OCI-M2 (cell line): Measurements from ENCODE around the gene TXN.

Experiments
- DNase-seq: peaks from one replicate; lab custom pipeline; 2025; ENCODE audit not compliant: unreplicated experiment; lab: John Stamatoyannopoulos, UW

TXN gene

GRCh38 chr9:110256380-110257096 lies at the start of gene TXN:
TXN (minus strand) TSS chr9:110256507; CDS start chr9:110256435, 72 bp downstream.
- DNase-seq: peak; percentile 49

- no peak for DNase-seq
Measured at GRCh38 chr9:110303133-110303532, 46.8 kb upstream of the TXN start.

- no peak for DNase-seq
Measured at GRCh38 chr9:110298043-110298605, 41.8 kb upstream of the TXN start.

- DNase-seq: no peak
Measured at GRCh38 chr9:110293248-110293647, 36.9 kb upstream of the TXN start.

GRCh38 chr9:110291921-110292557 lies 35.7 kb upstream of the TXN start:
- no peak for DNase-seq

- DNase-seq: no peak
Measured at GRCh38 chr9:110290001-110290400, 33.7 kb upstream of the TXN start.

- DNase-seq: no peak
Measured at GRCh38 chr9:110288503-110288902, 32.2 kb upstream of the TXN start.

GRCh38 chr9:110287289-110287680 lies 31.0 kb upstream of the TXN start:
- DNase-seq: no peak

- DNase-seq: no peak
Measured at GRCh38 chr9:110284211-110284844, 28.0 kb upstream of the TXN start.

GRCh38 chr9:110283751-110284150 lies 27.4 kb upstream of the TXN start:
- DNase-seq: no peak

- no peak for DNase-seq
Measured at GRCh38 chr9:110282739-110283081, 26.4 kb upstream of the TXN start.

- DNase-seq: no peak
Measured at GRCh38 chr9:110282018-110282738, 25.9 kb upstream of the TXN start.

- no peak for DNase-seq
Measured at GRCh38 chr9:110278080-110278707, 21.9 kb upstream of the TXN start.

GRCh38 chr9:110276781-110277180 lies 20.5 kb upstream of the TXN start:
- DNase-seq: no peak

GRCh38 chr9:110270211-110270995 lies 14.1 kb upstream of the TXN start:
- DNase-seq: no peak

- no peak for DNase-seq
Measured at GRCh38 chr9:110266795-110267194, 10.5 kb upstream of the TXN start.

- no peak for DNase-seq
Measured at GRCh38 chr9:110261632-110262031, 5.3 kb upstream of the TXN start.

- no peak for DNase-seq
Measured at GRCh38 chr9:110260911-110261310, 4.6 kb upstream of the TXN start.

- DNase-seq: no peak
Measured at GRCh38 chr9:110259566-110259965, 3.3 kb upstream of the TXN start.

GRCh38 chr9:110258690-110259091 lies 2.4 kb upstream of the TXN start:
- DNase-seq: no peak
